Measurements from ENCODE around the gene IQCH.
"Not testable (repeated sequence)": the region's sequence is repeated elsewhere in the genome, so short reads cannot be mapped to it uniquely, and the experiment has no call there.

The IQCH gene

DNA sequence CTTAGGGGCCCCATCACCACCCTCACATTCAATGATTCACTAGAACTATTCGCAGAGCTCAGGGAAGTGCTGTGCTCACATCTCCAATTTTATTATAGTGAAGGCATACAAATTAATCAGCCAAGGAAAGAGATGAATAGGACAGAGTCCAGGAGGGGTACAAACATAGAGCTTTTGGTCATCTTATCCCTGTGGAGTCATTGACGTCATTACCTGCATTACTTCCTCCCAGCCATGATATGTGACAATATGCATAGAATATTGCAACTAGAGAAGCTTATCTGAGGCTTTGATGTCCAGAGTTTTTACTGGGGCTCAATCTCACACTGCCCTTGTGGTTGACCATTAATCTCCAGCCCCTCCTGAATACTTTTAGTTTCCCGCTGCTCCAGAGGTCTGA lies 1.5 kb downstream of the IQCH start:
- TF ChIP-seq CTCF (conservative IDR thresholded peaks at IDR 0.05; ENCODE audit: low read length): no peak

DNA sequence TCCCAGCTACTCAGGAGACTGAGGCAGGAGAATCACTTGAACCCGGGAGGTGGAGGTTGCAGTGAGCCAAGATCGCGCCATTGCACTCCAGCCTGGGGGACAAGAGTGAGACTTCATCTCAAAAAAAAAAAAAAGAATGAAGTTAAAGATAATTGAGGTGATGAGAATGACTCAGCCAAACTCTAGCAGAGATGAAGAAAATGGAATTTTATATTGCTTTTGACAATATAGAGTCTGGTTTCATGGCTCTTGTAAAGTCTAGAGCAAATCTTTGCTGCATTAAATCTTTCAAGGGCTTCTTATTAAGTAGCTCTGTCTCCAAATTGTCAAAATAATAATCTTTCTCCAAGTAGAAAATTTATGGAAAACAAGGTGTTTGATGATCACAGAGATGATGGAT lies 3.8 kb downstream of the IQCH start:
- H3K4me3 ChIP-seq (ENCODE audit: low read length); DNase-seq (ENCODE audit: low read depth): not testable (repeated sequence)

More for the DNA sequence above, 1.5 kb downstream of the IQCH start:
- no peak overlapping the region for H3K4me3 ChIP-seq (ENCODE audit: low read length)
- no peak for DNase-seq (ENCODE audit: low read depth)

- H3K4me3 ChIP-seq (ENCODE audit: low read length): no peak overlapping the region
- DNase-seq (ENCODE audit: low read depth): no peak
- no peak for TF ChIP-seq CTCF (conservative IDR thresholded peaks at IDR 0.05; ENCODE audit: low read length)
Observed at GRCh38 chr15:67259379-67259778, 4.8 kb downstream of the IQCH start.

GRCh38 chr15:67259806-67260205 lies 5.2 kb downstream of the IQCH start:
- TF ChIP-seq CTCF (conservative IDR thresholded peaks at IDR 0.05; ENCODE audit: low read length): no peak
- DNase-seq (ENCODE audit: low read depth): no peak
- H3K4me3 ChIP-seq (ENCODE audit: low read length): no peak overlapping the region

- no peak for TF ChIP-seq CTCF (conservative IDR thresholded peaks at IDR 0.05; ENCODE audit: low read length)
- no peak for DNase-seq (ENCODE audit: low read depth)
Observed at GRCh38 chr15:67266870-67267269, 12.3 kb downstream of the IQCH start.

DNA sequence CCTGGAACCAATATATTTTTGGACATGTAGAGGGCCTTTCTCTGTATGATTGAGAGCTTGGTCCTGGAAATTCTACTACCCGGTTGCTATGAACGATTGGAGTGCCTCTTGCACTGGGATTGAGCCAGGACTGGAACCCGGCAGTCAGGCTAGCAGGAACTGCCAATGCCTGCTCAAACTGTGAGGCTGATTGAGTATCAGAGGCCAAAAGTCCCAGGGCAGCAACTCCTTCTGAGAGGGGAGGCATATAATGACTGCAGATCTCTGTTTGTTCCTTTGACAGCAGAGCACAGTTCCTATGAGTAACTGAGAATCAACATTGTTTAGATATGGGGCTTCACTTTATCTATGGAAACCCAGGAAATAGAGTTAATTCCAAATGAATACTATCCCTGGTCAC lies 12.9 kb downstream of the IQCH start:
- no peak for TF ChIP-seq CTCF (conservative IDR thresholded peaks at IDR 0.05; ENCODE audit: low read length)
- H3K4me3 ChIP-seq (ENCODE audit: low read length): no peak overlapping the region
- no peak for DNase-seq (ENCODE audit: low read depth)

More at GRCh38 chr15:67266870-67267269, 12.3 kb downstream of the IQCH start:
- H3K4me3 ChIP-seq (ENCODE audit: low read length): no peak overlapping the region

DNA sequence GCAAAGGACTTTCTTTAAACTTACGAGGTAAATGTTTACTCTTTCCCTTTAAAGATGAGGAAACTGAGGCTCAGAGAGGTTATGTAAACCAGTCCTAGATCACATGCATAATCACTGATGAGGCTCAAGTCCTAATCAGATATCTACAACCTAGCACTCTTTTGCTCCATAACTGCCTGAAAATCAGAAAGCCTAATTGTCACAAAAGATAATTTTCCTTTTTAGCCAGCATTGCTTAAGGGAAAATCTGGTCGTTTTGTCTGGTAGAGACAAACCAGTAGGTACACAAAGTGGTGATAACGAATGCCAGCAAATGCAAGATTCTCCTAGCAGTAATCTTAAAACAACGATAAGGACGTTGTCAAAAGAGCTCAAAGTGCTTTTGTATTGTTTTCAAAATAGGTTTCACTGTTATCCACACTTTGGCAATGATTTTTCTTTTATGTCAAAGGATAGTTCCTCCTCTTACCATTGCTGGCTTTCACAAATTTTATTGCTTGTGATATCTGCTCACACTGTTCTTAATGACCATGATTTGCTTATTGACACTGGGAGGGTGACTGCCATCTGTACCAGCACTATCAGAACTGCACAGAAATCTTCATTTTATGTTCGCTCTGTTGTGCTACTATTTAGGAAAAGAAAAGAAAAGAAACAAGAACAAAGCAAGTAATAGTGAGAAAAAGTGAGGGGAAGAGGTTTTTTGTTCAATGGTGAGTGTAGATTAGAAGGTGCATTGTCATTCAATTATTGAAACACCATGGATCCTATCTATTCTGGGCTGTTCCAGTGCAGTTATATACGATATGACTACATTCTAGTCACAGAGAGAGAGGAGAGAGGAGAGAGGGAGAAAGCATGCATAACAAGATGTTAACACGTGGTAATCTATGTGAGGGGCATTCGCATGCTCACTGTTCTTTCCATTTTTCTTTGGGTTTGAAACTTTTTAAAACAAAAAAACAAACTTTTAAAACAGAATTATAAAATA lies 13.7 kb downstream of the IQCH start:
- DNase-seq (ENCODE audit: low read depth): no peak
- no peak overlapping the region for H3K4me3 ChIP-seq (ENCODE audit: low read length)
- TF ChIP-seq CTCF (conservative IDR thresholded peaks at IDR 0.05; ENCODE audit: low read length): no peak

Data from AG10803 (cell line).